Breast epithelium (tissue), 4 donors: Measurements from ENCODE around the gene RAB20. TPM values are rescaled to one million over a fixed set of nuclear protein-coding genes. Genes with fewer than 3 reads are reported as not detected.
"Not testable (repeated sequence)": the region's sequence is repeated elsewhere in the genome, so short reads cannot be mapped to it uniquely, and the experiment has no call there.

Experiments used
- DNase-seq, 2 donors: peaks; one replicate each; pipeline ENCODE4 v3.0.0-alpha.2; 2019; ENCODE audit warnings: low spot score in 2 of 2
- H3K27ac ChIP-seq, 2 donors: fragments of 200-600 bp; sonication (generic) in 1 of 2; one replicate each; pipeline ENCODE4 v1.5.1; 2016 to 2019; ENCODE audit warnings: mild to moderate bottlenecking in 1 of 2
- H3K27me3 ChIP-seq, 2 donors: fragments of 200-600 bp; sonication (generic) in 1 of 2; one replicate each; pipeline versions ENCODE4 v1.5.1 to v1.6.0; 2017 to 2019; ENCODE audit warnings: control low read depth in 1 of 2, mild to moderate bottlenecking in 1 of 2
- H3K36me3 ChIP-seq: fragments of 200-600 bp; one replicate; pipeline ENCODE4 v1.5.1; 2019
- H3K4me1 ChIP-seq, 2 donors: fragments of 200-600 bp; sonication (generic); one replicate each; pipeline ENCODE4 v1.5.1; 2016 to 2019; ENCODE audit warnings: control low read depth in 1 of 2
- H3K4me3 ChIP-seq, 3 donors: fragments of 200-600 bp; sonication (generic); 1 replicate in 2 of 3; 2 replicates in 1 of 3; pipeline ENCODE4 v1.5.1; 2016 to 2019; ENCODE audit warnings: mild to moderate bottlenecking in 3 of 3, moderate library complexity in 2 of 3
- H3K9me3 ChIP-seq, 2 donors: fragments of 200-600 bp; sonication (generic) in 1 of 2; one replicate each; pipeline ENCODE4 v1.5.1; 2016 to 2019; ENCODE audit warnings: control low read depth in 1 of 2
- POLR2A ChIP-seq: fragments of 450-650 bp; IDR thresholded peaks from one replicate; pipeline ENCODE4 v1.6.1; 2016; ENCODE audit warnings: antibody characterized with exemption, mild to moderate bottlenecking, moderate library complexity
- POLR2AphosphoS5 ChIP-seq, 3 donors: sonication (generic); formaldehyde crosslinking; IDR thresholded peaks; one replicate each; pipeline ENCODE4 v1.6.1; 2017; ENCODE audit warnings: antibody characterized with exemption in 3 of 3
- intact Hi-C: fragments of 100-400 bp; cut with DNase I; formaldehyde crosslinking; loops from one replicate; pipeline ENCODE4 v1.15.1; 2023; ENCODE audit warnings: low total_unique reads
- total RNA-seq, 3 donors: library from RNA; depleted of rRNA; stranded (reverse); fragments of >200 nt; gene quantifications; one replicate each; pipeline ENCODE4 v1.1.0, GENCODE V29; 2016
- TF ChIP-seq, protein P1 (sequence below), 3 donors: fragments of 450-650 bp; IDR thresholded peaks; one replicate each; pipeline ENCODE4 v1.5.1; 2016 to 2017; ENCODE audit warnings: antibody characterized with exemption in 3 of 3, mild to moderate bottlenecking in 3 of 3, moderate library complexity in 3 of 3

The RAB20 gene
- total RNA-seq, 3 donors from 2014 or later, result 25.8 to 33.4 (median 30.0) TPM

GRCh38 chr13:110491869-110492678 lies 69.4 kb downstream of the RAB20 start:
- Histone ChIP-seq H3K27ac (no peak overlapping the region), H3K4me3 (no peak overlapping the region), H3K36me3 (no peaks in the 10 kb centered on the region), H3K27me3 (no peaks in the 10 kb centered on the region), H3K4me1 (no peaks in the 10 kb centered on the region), H3K9me3 (no peaks in the 10 kb centered on the region)
- no peak for TF ChIP-seq POLR2AphosphoS5 (IDR thresholded peaks at IDR 0.05)
- no peak for TF ChIP-seq POLR2A
- TF ChIP-seq, protein P1, sequence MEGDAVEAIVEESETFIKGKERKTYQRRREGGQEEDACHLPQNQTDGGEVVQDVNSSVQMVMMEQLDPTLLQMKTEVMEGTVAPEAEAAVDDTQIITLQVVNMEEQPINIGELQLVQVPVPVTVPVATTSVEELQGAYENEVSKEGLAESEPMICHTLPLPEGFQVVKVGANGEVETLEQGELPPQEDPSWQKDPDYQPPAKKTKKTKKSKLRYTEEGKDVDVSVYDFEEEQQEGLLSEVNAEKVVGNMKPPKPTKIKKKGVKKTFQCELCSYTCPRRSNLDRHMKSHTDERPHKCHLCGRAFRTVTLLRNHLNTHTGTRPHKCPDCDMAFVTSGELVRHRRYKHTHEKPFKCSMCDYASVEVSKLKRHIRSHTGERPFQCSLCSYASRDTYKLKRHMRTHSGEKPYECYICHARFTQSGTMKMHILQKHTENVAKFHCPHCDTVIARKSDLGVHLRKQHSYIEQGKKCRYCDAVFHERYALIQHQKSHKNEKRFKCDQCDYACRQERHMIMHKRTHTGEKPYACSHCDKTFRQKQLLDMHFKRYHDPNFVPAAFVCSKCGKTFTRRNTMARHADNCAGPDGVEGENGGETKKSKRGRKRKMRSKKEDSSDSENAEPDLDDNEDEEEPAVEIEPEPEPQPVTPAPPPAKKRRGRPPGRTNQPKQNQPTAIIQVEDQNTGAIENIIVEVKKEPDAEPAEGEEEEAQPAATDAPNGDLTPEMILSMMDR (IDR thresholded peaks at IDR 0.05), result no peak
- intact Hi-C loops, result no loop called here
- no peak for DNase-seq

DNA sequence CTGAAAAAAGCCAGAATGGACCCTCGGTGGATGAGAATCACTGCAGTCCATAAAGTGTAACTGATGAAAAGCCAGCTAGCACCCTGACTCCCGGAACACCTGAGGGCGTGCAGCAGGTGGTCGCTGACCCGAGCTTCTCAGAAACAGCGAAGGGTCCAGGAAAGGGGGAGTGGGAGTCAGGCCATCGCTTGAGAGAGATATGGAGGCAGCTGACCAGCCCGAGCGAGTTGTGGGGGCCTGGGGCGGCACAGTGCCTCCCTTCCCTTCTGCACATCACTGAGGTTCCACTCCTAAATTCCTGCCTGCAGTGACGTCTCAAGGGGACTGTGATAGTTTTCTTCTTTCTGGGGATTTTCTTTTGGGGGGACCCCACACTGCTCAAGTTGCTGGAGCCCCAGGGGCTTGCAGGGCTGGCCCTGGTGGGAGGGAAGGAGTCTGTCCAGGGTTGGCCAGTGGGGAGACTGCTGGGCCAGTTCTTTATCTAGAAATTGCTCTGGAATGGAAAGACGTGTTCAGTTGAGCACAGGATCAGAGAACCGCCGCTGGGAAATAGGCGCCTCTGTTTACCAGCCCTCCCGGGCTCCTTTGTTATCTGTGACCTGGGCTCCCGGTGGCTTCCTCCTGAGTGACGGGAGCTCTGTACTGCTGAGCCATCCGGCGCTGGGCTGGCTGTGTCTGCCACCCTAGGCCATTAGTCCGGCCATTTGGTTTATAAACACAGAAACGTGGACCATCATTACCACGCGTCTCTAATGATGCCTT lies 71.3 kb downstream of the RAB20 start:
- Histone ChIP-seq H3K27me3 (no peaks in the 10 kb centered on the region), H3K27ac (no peak overlapping the region), H3K4me1 (no peaks in the 10 kb centered on the region), H3K4me3 (no peak overlapping the region), H3K36me3 (no peaks in the 10 kb centered on the region), H3K9me3 (no peaks in the 10 kb centered on the region)
- intact Hi-C loops, result no loop called here
- no peak for DNase-seq
- TF ChIP-seq, protein P1 (IDR thresholded peaks at IDR 0.05), result no peak
- TF ChIP-seq POLR2A (no peak), POLR2AphosphoS5 (IDR thresholded peaks at IDR 0.05) (no peak)

GRCh38 chr13:110486880-110487279 lies 74.6 kb downstream of the RAB20 start:
- DNase-seq, H3K4me3 ChIP-seq, H3K27me3 ChIP-seq, H3K27ac ChIP-seq, intact Hi-C loops, H3K36me3 ChIP-seq, H3K4me1 ChIP-seq, H3K9me3 ChIP-seq: not testable (repeated sequence)

- TF ChIP-seq POLR2A (no peak), POLR2AphosphoS5 (IDR thresholded peaks at IDR 0.05) (no peak)
- TF ChIP-seq, protein P1 (IDR thresholded peaks at IDR 0.05), result no peak
- Histone ChIP-seq H3K27me3 (no peaks in the 10 kb centered on the region), H3K27ac (no peak overlapping the region), H3K4me3 (no peak overlapping the region), H3K36me3 (no peaks in the 10 kb centered on the region), H3K9me3 (no peaks in the 10 kb centered on the region), H3K4me1 (no peaks in the 10 kb centered on the region)
- DNase-seq, result no peak
- intact Hi-C loops, result no loop called here
Measured at GRCh38 chr13:110486061-110486715, 75.3 kb downstream of the RAB20 start.

DNA sequence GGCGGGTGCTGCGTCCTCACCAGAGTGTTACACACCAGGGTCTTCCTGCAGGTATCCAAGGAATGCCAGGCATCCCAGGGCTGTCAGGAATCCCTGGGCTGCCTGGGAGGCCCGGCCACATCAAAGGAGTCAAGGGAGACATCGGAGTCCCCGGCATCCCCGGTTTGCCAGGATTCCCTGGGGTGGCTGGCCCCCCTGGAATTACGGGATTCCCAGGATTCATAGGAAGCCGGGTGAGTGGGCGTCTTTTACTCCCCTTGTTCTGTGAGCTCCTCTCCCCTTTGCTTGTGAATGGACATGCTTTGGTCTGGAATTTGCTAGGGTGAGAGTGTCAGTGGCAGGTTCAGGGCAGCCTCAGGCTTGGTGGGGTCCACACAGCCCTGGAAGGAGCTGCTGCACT lies 75.9 kb downstream of the RAB20 start:
- H3K4me3 ChIP-seq, result no peak overlapping the region
- no peaks in the 10 kb centered on the region for H3K9me3 ChIP-seq
- H3K36me3 ChIP-seq, result no peaks in the 10 kb centered on the region
- H3K4me1 ChIP-seq, result no peaks in the 10 kb centered on the region
- TF ChIP-seq POLR2AphosphoS5 (IDR thresholded peaks at IDR 0.05), result no peak
- TF ChIP-seq, protein P1 (IDR thresholded peaks at IDR 0.05), result no peak
- TF ChIP-seq POLR2A, result no peak
- intact Hi-C loops, result no loop called here
- no peak overlapping the region for H3K27ac ChIP-seq
- no peak for DNase-seq
- H3K27me3 ChIP-seq, result no peaks in the 10 kb centered on the region
